Measurements from ENCODE around the gene SMPX. TPM values are rescaled to one million over a fixed set of nuclear protein-coding genes. Genes with fewer than 3 reads are reported as not detected.

Gene SMPX
- not detected in 2 replicates for total RNA-seq
- long read RNA-seq: 0 reads

DNA sequence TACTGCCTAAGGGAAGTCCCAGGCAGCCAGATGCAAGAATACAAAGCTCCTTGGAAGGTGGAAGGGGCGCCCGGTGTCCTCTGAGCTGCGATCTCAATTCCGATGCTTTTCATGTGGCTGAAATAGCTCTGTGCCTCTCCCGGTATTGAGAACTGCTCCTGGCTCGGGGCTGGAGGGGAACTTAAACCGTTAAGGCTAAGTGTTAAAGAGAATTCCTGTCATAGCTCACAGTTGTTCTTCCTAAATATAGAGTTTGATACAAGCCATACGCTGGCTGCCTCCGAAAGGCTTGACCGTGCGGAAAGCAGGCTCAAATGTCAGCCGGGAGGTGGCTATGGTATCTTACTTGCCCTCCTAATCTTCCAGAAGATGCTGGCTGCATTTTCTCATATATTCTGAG lies at the start of gene SMPX:
SMPX (minus strand) TSS at position 157 of the 400 bp plus-strand sequence. CDS start 3,826 bp downstream, outside the sequence.
- DNase-seq (ENCODE audit: low spot score, unreplicated experiment): no peak
- H3K27ac Mint-ChIP-seq: no peak within 1 kb of the TSS
- no peaks in the 10 kb centered on the region for H3K27me3 Mint-ChIP-seq

DNA sequence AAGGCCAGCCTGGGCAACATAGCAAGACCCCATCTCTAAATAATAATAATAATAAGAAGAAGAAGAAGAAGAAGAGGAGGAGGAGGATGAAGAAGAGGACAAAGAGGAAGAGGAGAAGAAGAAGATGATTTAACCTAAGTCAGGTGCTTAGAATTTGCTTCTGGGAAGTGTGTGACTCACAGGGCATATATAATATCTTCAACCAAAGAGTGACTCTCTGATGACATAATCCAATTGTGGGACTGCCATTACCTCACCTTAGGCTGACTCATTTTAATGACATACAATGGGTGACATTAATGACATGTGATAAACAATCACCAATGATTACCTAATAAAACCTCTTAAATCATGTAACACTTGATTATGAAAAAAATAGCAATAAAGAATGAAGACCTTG lies 48.8 kb upstream of the SMPX start:
- Mint-ChIP-seq H3K9me3 (ENCODE audit: low read depth) (peaks cover 10% of the 10 kb centered on the region), H3K4me3 (ENCODE audit: low read depth) (no peak overlapping the region), H3K27me3 (no peaks in the 10 kb centered on the region), H3K36me3 (ENCODE audit: insufficient read depth) (no peaks in the 10 kb centered on the region), H3K4me1 (ENCODE audit: low read depth) (peaks cover 13% of the 10 kb centered on the region), H3K27ac (no peak overlapping the region)
- TF ChIP-seq, protein P1, sequence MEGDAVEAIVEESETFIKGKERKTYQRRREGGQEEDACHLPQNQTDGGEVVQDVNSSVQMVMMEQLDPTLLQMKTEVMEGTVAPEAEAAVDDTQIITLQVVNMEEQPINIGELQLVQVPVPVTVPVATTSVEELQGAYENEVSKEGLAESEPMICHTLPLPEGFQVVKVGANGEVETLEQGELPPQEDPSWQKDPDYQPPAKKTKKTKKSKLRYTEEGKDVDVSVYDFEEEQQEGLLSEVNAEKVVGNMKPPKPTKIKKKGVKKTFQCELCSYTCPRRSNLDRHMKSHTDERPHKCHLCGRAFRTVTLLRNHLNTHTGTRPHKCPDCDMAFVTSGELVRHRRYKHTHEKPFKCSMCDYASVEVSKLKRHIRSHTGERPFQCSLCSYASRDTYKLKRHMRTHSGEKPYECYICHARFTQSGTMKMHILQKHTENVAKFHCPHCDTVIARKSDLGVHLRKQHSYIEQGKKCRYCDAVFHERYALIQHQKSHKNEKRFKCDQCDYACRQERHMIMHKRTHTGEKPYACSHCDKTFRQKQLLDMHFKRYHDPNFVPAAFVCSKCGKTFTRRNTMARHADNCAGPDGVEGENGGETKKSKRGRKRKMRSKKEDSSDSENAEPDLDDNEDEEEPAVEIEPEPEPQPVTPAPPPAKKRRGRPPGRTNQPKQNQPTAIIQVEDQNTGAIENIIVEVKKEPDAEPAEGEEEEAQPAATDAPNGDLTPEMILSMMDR (IDR thresholded peaks at IDR 0.05; ENCODE audit: unreplicated experiment): no peak
- no peak for DNase-seq (ENCODE audit: low spot score, unreplicated experiment)

More for the DNA sequence above, at the start of gene SMPX:
- no peak within 1 kb of the TSS for H3K4me3 Mint-ChIP-seq (ENCODE audit: low read depth)
- no peaks in the 10 kb centered on the region for H3K9me3 Mint-ChIP-seq (ENCODE audit: low read depth)
- H3K4me1 Mint-ChIP-seq (ENCODE audit: low read depth): peaks cover 27% of the 10 kb centered on the region
- TF ChIP-seq, protein P1 (IDR thresholded peaks at IDR 0.05; ENCODE audit: unreplicated experiment): no peak
- H3K36me3 Mint-ChIP-seq (ENCODE audit: insufficient read depth): no peaks in the 10 kb centered on the region

DNA sequence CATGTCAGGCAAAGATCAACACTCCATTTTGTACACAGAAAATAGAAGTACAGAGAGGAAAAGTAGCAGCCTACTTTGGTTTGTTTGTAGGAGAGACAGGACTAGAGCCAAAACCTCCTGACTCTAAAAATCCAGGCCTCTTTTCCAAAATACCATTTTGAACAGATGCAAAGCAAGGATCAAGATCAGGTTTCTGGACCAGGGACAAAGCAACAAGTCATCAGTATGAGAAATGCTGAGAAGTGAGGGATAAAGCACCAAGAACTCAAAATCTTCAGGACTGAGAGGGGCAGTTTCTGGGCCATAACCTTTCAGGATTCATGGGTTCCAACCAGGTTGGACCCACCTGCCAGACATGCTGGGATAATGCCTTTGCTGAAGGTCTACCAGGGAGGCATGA lies 44.9 kb upstream of the SMPX start:
- H3K27me3 Mint-ChIP-seq: no peaks in the 10 kb centered on the region
- H3K36me3 Mint-ChIP-seq (ENCODE audit: insufficient read depth): no peaks in the 10 kb centered on the region
- H3K4me3 Mint-ChIP-seq (ENCODE audit: low read depth): no peak overlapping the region
- no peak overlapping the region for H3K27ac Mint-ChIP-seq
- H3K4me1 Mint-ChIP-seq (ENCODE audit: low read depth): peaks cover 26% of the 10 kb centered on the region
- DNase-seq (ENCODE audit: low spot score, unreplicated experiment): no peak
- TF ChIP-seq, protein P1 (IDR thresholded peaks at IDR 0.05; ENCODE audit: unreplicated experiment): no peak
- H3K9me3 Mint-ChIP-seq (ENCODE audit: low read depth): no peaks in the 10 kb centered on the region

DNA sequence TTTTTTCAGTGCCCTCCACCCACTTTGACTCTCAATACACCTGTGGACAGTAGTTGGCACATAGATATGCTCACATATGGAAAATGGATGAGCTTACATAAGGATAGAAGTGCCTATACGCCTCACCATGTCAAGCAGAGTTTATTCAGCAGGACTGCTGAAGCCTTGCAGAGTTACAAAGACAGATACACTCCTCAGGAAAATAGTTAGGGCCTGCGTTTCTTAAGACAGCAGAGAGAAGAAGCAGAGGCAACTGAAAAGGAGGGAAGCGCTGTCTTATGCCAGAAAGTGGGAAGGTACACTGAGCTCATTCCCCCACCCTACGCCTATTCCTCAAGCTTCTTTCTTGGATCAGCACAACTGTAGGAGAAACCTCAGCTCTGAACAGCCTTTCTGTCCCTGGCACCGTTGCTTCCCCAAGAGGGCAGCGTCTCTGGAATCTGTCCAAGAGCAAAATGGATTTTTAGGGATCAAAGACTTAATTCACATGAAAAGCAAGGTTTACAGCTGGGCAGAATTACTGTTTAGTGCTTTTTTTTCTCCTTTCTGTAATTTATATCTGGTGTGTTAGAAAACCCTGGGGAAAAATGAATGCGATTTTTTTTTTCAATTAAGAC lies 44.2 kb upstream of the SMPX start:
- Mint-ChIP-seq H3K4me3 (ENCODE audit: low read depth) (no peak overlapping the region), H3K27me3 (no peaks in the 10 kb centered on the region), H3K4me1 (ENCODE audit: low read depth) (peaks cover 28% of the 10 kb centered on the region), H3K36me3 (ENCODE audit: insufficient read depth) (no peaks in the 10 kb centered on the region), H3K9me3 (ENCODE audit: low read depth) (no peaks in the 10 kb centered on the region), H3K27ac (no peak overlapping the region)
- TF ChIP-seq, protein P1 (IDR thresholded peaks at IDR 0.05; ENCODE audit: unreplicated experiment): no peak
- no peak for DNase-seq (ENCODE audit: low spot score, unreplicated experiment)

DNA sequence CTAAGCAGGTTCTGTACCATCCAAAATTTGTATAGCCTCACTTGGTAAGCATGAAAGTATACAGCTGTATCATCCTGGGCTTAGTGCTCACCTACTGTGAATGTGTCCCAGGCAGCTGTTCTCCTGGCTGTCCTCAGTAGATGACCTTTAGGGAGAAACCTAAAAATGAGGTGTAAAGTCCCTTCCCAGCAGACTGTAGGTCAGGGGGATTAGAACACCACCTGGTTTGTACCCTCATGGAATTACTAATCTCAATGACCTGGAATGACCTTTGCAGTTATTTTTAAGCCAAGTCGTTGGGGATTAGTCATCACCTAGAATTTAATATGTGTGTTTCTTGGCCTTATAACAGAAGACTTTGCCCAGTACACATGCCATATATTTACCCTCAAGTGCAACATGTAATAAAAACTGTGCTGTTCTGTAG lies 42.4 kb upstream of the SMPX start:
- no peak overlapping the region for H3K4me3 Mint-ChIP-seq (ENCODE audit: low read depth)
- H3K27me3 Mint-ChIP-seq: no peaks in the 10 kb centered on the region
- no peaks in the 10 kb centered on the region for H3K9me3 Mint-ChIP-seq (ENCODE audit: low read depth)
- TF ChIP-seq, protein P1 (IDR thresholded peaks at IDR 0.05; ENCODE audit: unreplicated experiment): no peak
- H3K36me3 Mint-ChIP-seq (ENCODE audit: insufficient read depth): no peaks in the 10 kb centered on the region
- DNase-seq (ENCODE audit: low spot score, unreplicated experiment): no peak
- H3K4me1 Mint-ChIP-seq (ENCODE audit: low read depth): peaks cover 28% of the 10 kb centered on the region
- H3K27ac Mint-ChIP-seq: no peak overlapping the region
